GM19023 (cell line): ENCODE data around the gene PIEZO2.

Source experiments
- ATAC-seq: cut with Tn5 transposase; IDR thresholded peaks from one replicate; pipeline ENCODE4 v1.9.1; 2021; ENCODE audit warnings: mild to moderate bottlenecking, moderate library complexity; ENCODE audit not compliant: unreplicated experiment

The PIEZO2 gene

GRCh38 chr18:11071300-11071699 lies 78.1 kb downstream of the PIEZO2 start:
- ATAC-seq, result no peak

- ATAC-seq, result no peak
Observed at GRCh38 chr18:11070593-11070992, 78.8 kb downstream of the PIEZO2 start.

- ATAC-seq, result no peak
Observed at GRCh38 chr18:11066038-11066437, 83.3 kb downstream of the PIEZO2 start.

- ATAC-seq, result no peak
Observed at GRCh38 chr18:11064727-11065460, 84.5 kb downstream of the PIEZO2 start.

GRCh38 chr18:11064106-11064505 lies 85.3 kb downstream of the PIEZO2 start:
- ATAC-seq, result no peak

GRCh38 chr18:11055721-11056120 lies 93.6 kb downstream of the PIEZO2 start:
- no peak for ATAC-seq

- no peak for ATAC-seq
Observed at GRCh38 chr18:11054497-11054896, 94.9 kb downstream of the PIEZO2 start.

GRCh38 chr18:11053293-11053692 lies 96.1 kb downstream of the PIEZO2 start:
- no peak for ATAC-seq

GRCh38 chr18:11052800-11053199 lies 96.6 kb downstream of the PIEZO2 start:
- ATAC-seq, result no peak

- no peak for ATAC-seq
Observed at GRCh38 chr18:11051462-11051861, 97.9 kb downstream of the PIEZO2 start.

- ATAC-seq, result no peak
Observed at GRCh38 chr18:11050966-11051365, 98.4 kb downstream of the PIEZO2 start.

GRCh38 chr18:11047817-11048216 lies 101.6 kb downstream of the PIEZO2 start:
- ATAC-seq, result no peak

- no peak for ATAC-seq
Observed at GRCh38 chr18:11047156-11047555, 102.2 kb downstream of the PIEZO2 start.

GRCh38 chr18:11046140-11046539 lies 103.2 kb downstream of the PIEZO2 start:
- no peak for ATAC-seq

GRCh38 chr18:11043694-11044093 lies 105.7 kb downstream of the PIEZO2 start:
- no peak for ATAC-seq

GRCh38 chr18:11042247-11042646 lies 107.1 kb downstream of the PIEZO2 start:
- ATAC-seq, result no peak

GRCh38 chr18:11040823-11041656 lies 108.3 kb downstream of the PIEZO2 start:
- no peak for ATAC-seq

- ATAC-seq, result no peak
Observed at GRCh38 chr18:11040359-11040758, 109.0 kb downstream of the PIEZO2 start.

- ATAC-seq, result no peak
Observed at GRCh38 chr18:11037533-11038240, 111.7 kb downstream of the PIEZO2 start.

GRCh38 chr18:11035814-11036495 lies 113.4 kb downstream of the PIEZO2 start:
- ATAC-seq, result no peak

GRCh38 chr18:11035376-11035775 lies 114.0 kb downstream of the PIEZO2 start:
- ATAC-seq, result no peak
